Kidney epithelial cell (primary cell): ENCODE results near the gene MT1F. TPM values are rescaled to one million over a fixed set of nuclear protein-coding genes. Genes with fewer than 3 reads are reported as not detected.

Experiments
- DNase-seq: peaks from one replicate; pipeline ENCODE4 v3.0.0-alpha.2; 2010; ENCODE audit warnings: low read depth
- H3K27me3 ChIP-seq: 2 replicates; pipeline ENCODE4 v1.6.0; 2011; ENCODE audit warnings: low read length; ENCODE audit not compliant: control insufficient read depth, insufficient read depth
- H3K36me3 ChIP-seq: 2 replicates; pipeline ENCODE4 v1.5.1; 2011; ENCODE audit warnings: low read length; ENCODE audit not compliant: control insufficient read depth, insufficient read depth
- H3K4me3 ChIP-seq: 2 replicates; pipeline ENCODE4 v1.5.1; 2011; ENCODE audit warnings: low read depth, mild to moderate bottlenecking, control low read depth, low read length
- total RNA-seq: library from RNA; depleted of rRNA; stranded (reverse); fragments of >200 nt; gene quantifications from 2 replicates; pipeline ENCODE4 v1.2.3, GENCODE V29; 2015
- TF ChIP-seq, protein P1 (sequence below): IDR thresholded peaks from 2 replicates; pipeline ENCODE4 v1.5.1; 2011; ENCODE audit warnings: mild to moderate bottlenecking, moderate library complexity, low read length, control low read depth, inconsistent platforms; ENCODE audit not compliant: insufficient read depth, poor library complexity, severe bottlenecking

MT1F gene
- total RNA-seq, 1 donor from 2014 or later = 9.4 TPM

DNA sequence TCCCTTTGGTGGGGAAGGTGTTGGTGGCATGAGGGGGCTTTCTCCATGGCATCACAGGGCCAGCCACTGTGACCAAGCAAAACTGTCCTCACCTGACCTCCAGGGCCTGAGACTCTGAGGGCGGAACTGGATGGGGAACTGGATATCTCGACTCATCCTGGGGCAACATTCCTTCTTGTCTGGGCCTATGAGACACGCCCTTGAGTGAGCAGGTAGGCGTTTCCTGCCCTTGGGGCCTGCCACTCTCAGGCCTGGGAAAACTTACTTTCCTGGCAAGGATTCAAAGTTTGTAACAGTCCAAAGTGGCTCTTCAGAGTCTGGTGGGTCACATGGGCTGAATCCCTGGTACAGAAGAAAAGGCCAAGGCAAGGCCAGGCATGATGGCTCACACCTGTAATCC, 34.1 kb downstream of the MT1F start:
- peak; percentile 69 for DNase-seq
- TF ChIP-seq, protein P1, sequence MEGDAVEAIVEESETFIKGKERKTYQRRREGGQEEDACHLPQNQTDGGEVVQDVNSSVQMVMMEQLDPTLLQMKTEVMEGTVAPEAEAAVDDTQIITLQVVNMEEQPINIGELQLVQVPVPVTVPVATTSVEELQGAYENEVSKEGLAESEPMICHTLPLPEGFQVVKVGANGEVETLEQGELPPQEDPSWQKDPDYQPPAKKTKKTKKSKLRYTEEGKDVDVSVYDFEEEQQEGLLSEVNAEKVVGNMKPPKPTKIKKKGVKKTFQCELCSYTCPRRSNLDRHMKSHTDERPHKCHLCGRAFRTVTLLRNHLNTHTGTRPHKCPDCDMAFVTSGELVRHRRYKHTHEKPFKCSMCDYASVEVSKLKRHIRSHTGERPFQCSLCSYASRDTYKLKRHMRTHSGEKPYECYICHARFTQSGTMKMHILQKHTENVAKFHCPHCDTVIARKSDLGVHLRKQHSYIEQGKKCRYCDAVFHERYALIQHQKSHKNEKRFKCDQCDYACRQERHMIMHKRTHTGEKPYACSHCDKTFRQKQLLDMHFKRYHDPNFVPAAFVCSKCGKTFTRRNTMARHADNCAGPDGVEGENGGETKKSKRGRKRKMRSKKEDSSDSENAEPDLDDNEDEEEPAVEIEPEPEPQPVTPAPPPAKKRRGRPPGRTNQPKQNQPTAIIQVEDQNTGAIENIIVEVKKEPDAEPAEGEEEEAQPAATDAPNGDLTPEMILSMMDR = no peak
- H3K27me3 ChIP-seq = no peaks in the 10 kb centered on the region
- no peaks in the 10 kb centered on the region for H3K36me3 ChIP-seq
- H3K4me3 ChIP-seq = no peak overlapping the region

DNA sequence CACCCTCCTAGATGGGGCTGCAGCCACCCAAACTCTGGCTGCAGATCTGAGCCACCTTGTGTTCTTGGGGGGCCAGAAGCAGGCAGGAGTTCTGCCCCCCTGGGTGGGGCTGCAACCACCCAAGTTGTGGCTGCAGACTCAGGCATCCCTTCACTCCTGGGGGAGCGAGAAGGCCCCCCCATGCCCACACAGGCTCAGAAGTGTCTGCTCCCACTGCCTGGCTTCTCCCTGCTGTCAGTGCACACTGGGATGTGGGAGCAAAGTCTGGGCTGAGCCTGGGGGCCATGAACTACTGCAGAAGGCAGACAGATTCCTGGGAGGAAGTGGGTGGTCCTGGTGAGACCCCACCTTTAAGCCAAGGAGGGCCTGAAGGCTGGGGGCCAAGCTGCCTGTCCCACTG, 37.5 kb downstream of the MT1F start:
- H3K27me3 ChIP-seq = no peaks in the 10 kb centered on the region
- TF ChIP-seq, protein P1 = no peak
- no peak overlapping the region for H3K4me3 ChIP-seq
- no peak for DNase-seq
- no peaks in the 10 kb centered on the region for H3K36me3 ChIP-seq

DNA sequence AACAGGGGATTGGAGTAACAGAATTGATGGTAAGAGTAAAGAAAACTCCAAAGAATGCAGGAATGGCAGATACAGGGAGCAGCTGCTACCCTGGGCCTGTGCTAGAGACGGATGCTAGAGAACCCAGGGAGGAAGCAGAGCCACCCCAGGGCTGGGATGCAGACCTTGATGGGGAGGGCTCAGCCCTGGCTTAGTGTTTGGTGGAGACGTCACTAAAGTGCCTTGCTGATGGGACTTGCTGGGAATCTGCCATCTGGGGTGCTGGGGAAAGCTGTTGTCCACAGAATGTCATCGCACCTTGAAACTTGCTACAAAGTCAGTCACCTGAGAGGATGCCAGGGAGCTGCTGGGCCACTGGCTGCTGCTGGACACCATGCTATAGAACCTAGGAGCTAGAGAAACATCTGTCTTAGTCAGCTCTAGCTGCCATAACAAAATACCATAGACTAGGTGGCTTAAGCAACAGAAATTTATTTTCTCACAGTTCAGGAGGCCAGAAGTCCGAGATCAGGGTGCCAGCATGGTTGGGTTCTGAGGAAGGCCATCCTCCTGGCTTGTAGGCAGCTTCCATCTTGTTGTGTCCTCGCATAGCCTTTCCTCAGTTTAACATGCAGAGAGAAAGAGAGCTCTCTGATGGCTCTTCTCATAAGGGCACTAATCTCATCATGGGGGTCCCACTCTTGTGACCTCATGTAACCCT, 39.8 kb downstream of the MT1F start:
- TF ChIP-seq, protein P1 = no peak
- Histone ChIP-seq H3K4me3 (no peak overlapping the region), H3K27me3 (no peaks in the 10 kb centered on the region), H3K36me3 (no peaks in the 10 kb centered on the region)
- DNase-seq = no peak

DNA sequence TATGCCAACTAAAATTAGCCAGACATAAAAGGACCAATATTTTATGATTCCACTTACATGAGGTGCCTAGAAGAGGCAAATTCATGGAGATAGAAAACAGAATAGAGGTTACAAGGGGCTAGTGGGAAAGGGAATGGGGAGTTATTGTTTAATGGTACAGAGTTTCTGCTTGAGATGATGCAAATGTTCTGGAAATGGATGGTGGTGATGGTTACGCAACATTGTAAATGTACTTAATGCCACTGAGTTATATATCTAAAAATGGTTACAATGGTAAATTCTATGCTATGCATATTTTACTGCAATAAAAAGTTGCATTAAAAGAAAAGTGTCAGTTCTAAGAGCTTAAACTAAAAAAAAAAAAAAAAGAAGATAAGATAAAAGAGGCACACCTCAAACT, 42.4 kb downstream of the MT1F start:
- H3K27me3 ChIP-seq = no peaks in the 10 kb centered on the region
- no peak for DNase-seq
- no peaks in the 10 kb centered on the region for H3K36me3 ChIP-seq
- no peak overlapping the region for H3K4me3 ChIP-seq
- TF ChIP-seq, protein P1 = no peak

DNA sequence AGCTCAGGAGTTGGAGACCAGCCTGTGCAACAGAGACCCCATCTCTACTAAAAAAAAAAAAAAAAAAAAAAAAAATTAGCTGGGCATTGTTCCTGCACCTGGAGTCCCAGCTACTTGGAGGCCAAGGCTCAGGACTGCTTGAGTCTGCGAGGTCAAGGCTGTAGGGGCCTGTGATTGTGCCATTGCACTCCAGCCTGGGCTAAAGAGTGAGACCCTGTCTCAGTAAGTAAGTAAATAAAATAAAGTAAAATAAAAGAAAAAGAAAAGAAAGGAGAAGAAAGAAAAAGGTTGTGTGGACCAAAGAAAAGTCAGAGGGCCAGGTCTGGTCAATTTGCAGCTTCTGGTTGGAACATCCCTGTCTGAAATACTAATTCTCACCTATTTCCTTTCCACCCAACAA, 42.9 kb downstream of the MT1F start:
- no peaks in the 10 kb centered on the region for H3K27me3 ChIP-seq
- H3K36me3 ChIP-seq = no peaks in the 10 kb centered on the region
- no peak overlapping the region for H3K4me3 ChIP-seq
- DNase-seq = no peak
- TF ChIP-seq, protein P1 = no peak

DNA sequence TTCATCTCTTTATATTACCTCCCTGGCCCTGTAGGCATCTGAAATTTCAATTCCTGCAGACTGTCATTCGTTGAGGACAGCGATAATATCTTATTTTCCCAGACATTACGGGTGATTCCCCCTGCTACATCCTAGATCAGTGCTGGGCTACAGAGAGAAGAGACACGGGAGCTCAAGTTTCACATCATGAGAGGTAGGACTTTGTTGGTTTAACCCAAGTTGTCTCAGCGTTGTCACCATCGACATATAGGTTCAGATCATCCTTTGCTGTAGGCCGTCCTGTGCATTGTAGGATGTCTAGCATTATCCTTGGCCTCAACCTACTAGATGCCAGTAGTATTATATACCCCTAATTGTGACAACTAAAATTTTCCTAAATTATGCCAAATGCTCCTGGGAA, 43.8 kb downstream of the MT1F start:
- no peaks in the 10 kb centered on the region for H3K27me3 ChIP-seq
- H3K36me3 ChIP-seq = no peaks in the 10 kb centered on the region
- no peak overlapping the region for H3K4me3 ChIP-seq
- TF ChIP-seq, protein P1 = no peak
- no peak for DNase-seq
